GM12878 (cell line): ENCODE results near the gene TCF7L1. TPM values are rescaled to one million over a fixed set of nuclear protein-coding genes. Genes with fewer than 3 reads are reported as not detected.
A peak's percentile ranks its signal among the peaks of the same experiment; 100 is the strongest.

Source experiments
- ATAC-seq: fragments of 200-7000 bp; cut with Tn5 transposase; 3 replicates; pipeline ENCODE4 v1.9.1; 2020; ENCODE audit warnings: mild to moderate bottlenecking, moderate library complexity
- BruUV-seq: library from RNA; stranded (reverse); fragments of 400-500 nt; replicated peaks from 2 replicates; lab custom pipeline; 2021; lab: Mats Ljungman, UMichigan
- CTCF ChIA-PET: fragments of 300-600 bp; sonication (Branson Sonifier 250); formaldehyde crosslinking; extraction: SDS; loops from one replicate; lab custom pipeline; 2021; ENCODE audit warnings: inconsistent platforms; lab: Yijun Ruan, JAX
- POLR2A ChIA-PET: fragments of 350-600 bp; formaldehyde crosslinking; extraction: SDS; loops from one replicate; lab custom pipeline; 2021; ENCODE audit warnings: inconsistent platforms; lab: Charles Lee
- RAD21 ChIA-PET: fragments of 300-600 bp; sonication (Branson Sonifier 250); formaldehyde crosslinking; loops from one replicate; lab custom pipeline; 2023; ENCODE audit warnings: antibody characterized with exemption; ENCODE audit not compliant: unreplicated experiment; lab: Charles Lee
- SMC1A ChIA-PET: fragments of 300-600 bp; sonication (Branson Sonifier 250); formaldehyde crosslinking; loops from one replicate; lab custom pipeline; 2023; ENCODE audit not compliant: unreplicated experiment, uncharacterized antibody; lab: Charles Lee
- DNase-seq: peaks from one replicate; pipeline ENCODE4 v3.0.0-alpha.2; 2011; ENCODE audit warnings: low read depth, low spot score
- FAIRE-seq: peaks from 3 replicates; lab custom pipeline; 2011; peaks lifted over from hg19 to GRCh38; lab: Jason Lieb, UNC
- H2AFZ ChIP-seq: 2 replicates; pipeline ENCODE4 v1.6.0; 2011; ENCODE audit warnings: low read depth, low read length, control low read depth; ENCODE audit not compliant: control insufficient read depth
- H3K27ac ChIP-seq: 2 replicates; pipeline ENCODE4 v1.5.1; 2011; ENCODE audit warnings: control low read depth; ENCODE audit not compliant: control insufficient read depth, insufficient read depth
- H3K27me3 ChIP-seq, 2 experiments: replicated peaks in 1 of 2; 2 replicates each; pipeline versions ENCODE4 v1.6.0 to v1.6.1; 2011; ENCODE audit warnings: low read length in 1 of 2; ENCODE audit not compliant: control insufficient read depth in 2 of 2, insufficient read depth in 2 of 2
- H3K36me3 ChIP-seq, 2 experiments: 2 replicates each; pipeline ENCODE4 v1.5.1; 2011; ENCODE audit warnings: low read length in 1 of 2; ENCODE audit not compliant: control insufficient read depth in 2 of 2, insufficient read depth in 2 of 2
- H3K4me1 ChIP-seq: 2 replicates; pipeline ENCODE4 v1.6.1; 2011; ENCODE audit warnings: mild to moderate bottlenecking, low read length, moderate library complexity, mixed read lengths; ENCODE audit not compliant: control insufficient read depth, insufficient read depth
- H3K4me2 ChIP-seq: 2 replicates; pipeline ENCODE4 v1.6.0; 2011; ENCODE audit warnings: control low read depth; ENCODE audit not compliant: control insufficient read depth, insufficient read depth
- H3K4me3 ChIP-seq: fragments of 200-600 bp; sonication (generic); 2 replicates; pipeline ENCODE4 v1.5.1; 2016
- H3K79me2 ChIP-seq: 2 replicates; pipeline ENCODE4 v1.6.0; 2011; ENCODE audit warnings: low read length; ENCODE audit not compliant: control insufficient read depth, insufficient read depth
- H3K9ac ChIP-seq: 2 replicates; pipeline ENCODE4 v1.8.0; 2011; ENCODE audit warnings: low read length, control low read depth, mixed read lengths; ENCODE audit not compliant: control insufficient read depth, insufficient read depth
- H3K9me3 ChIP-seq: replicated peaks from 3 replicates; pipeline ENCODE4 v1.5.1; 2011; ENCODE audit warnings: mild to moderate bottlenecking, low read length; ENCODE audit not compliant: control insufficient read depth, insufficient read depth
- H4K20me1 ChIP-seq: 2 replicates; pipeline ENCODE4 v1.6.0; 2011; ENCODE audit not compliant: control insufficient read depth, insufficient read depth
- CREB1 ChIP-seq: IDR thresholded peaks from 2 replicates; pipeline ENCODE4 v1.6.1; 2012; ENCODE audit warnings: low read depth, mild to moderate bottlenecking, inconsistent platforms
- EP300 ChIP-seq, 2 experiments: fragments of 150-350 bp in 1 of 2; IDR thresholded peaks; 2 replicates each; pipeline ENCODE4 v1.6.1; 2011 to 2012; ENCODE audit warnings: low read depth in 2 of 2, low read length in 2 of 2, borderline replicate concordance in 1 of 2, improper control_type of control experiment in 1 of 2, inconsistent platforms in 1 of 2; ENCODE audit not compliant: control insufficient read depth in 1 of 2
- EZH2 ChIP-seq: IDR thresholded peaks from 2 replicates; pipeline ENCODE4 v1.6.1; 2012; ENCODE audit warnings: low read depth, mild to moderate bottlenecking, control low read depth, inconsistent platforms, low read length, borderline replicate concordance; ENCODE audit not compliant: control insufficient read depth
- FOXK2 ChIP-seq: fragments of 450-650 bp; IDR thresholded peaks from 2 replicates; pipeline ENCODE4 v1.6.1; 2017; ENCODE audit warnings: mild to moderate bottlenecking, moderate library complexity
- NBN ChIP-seq: fragments of 450-650 bp; IDR thresholded peaks from 2 replicates; pipeline ENCODE4 v1.6.1; 2016
- RCOR1 ChIP-seq: conservative IDR thresholded peaks from 2 replicates; pipeline ENCODE4 v1.6.1; 2012; ENCODE audit warnings: low read depth, low read length, improper control_type of control experiment
- TAF1 ChIP-seq: IDR thresholded peaks from 2 replicates; pipeline ENCODE4 v1.6.1; 2011; ENCODE audit warnings: mild to moderate bottlenecking, low read depth, low read length, borderline replicate concordance
- TCF12 ChIP-seq: IDR thresholded peaks from 2 replicates; pipeline ENCODE4 v1.6.1; 2011; ENCODE audit warnings: low read depth, mild to moderate bottlenecking, low read length
- ZBTB11 ChIP-seq: fragments of 450-650 bp; formaldehyde crosslinking; IDR thresholded peaks from 2 replicates; pipeline ENCODE4 v1.5.0; 2022; ENCODE audit warnings: mild to moderate bottlenecking, missing genetic modification characterization
- WGBS: methylation state at CpG from one replicate; pipeline ENCODE4 v1.1.6; 2016; ENCODE audit warnings: low lambda C conversion rate; ENCODE audit not compliant: insufficient replicate concordance, insufficient coverage; ENCODE audit errors: missing lambda C conversion rate; 5-methylcytosine and 5-hydroxymethylcytosine counted together
- in situ Hi-C: fragments of 300-500 bp; cut with MboI; formaldehyde crosslinking; loops from 9 replicates; pipeline ENCODE4 v1.14.3; 2018; ENCODE audit warnings: mixed read lengths
- intact Hi-C: fragments of 100-400 bp; cut with micrococcal nuclease; formaldehyde crosslinking; loops from one replicate; pipeline ENCODE4 v1.14.2; 2022; ENCODE audit not compliant: unreplicated experiment
- polyA plus RNA-seq, 11 experiments: library from polyadenylated mRNA; depleted of rRNA in 4 of 11; unstranded in 6 of 11; stranded (reverse) in 5 of 11; fragments of >200 nt; fragmentation: Nextera tagmentation in 4 of 11; fragmentation: Illumina TruSeq in 1 of 11; extraction: Ambion mirVana in 4 of 11; extraction: Trizol in 1 of 11; gene quantifications; 1 replicate in 1 of 11; 2 replicates in 10 of 11; pipeline versions ENCODE4 v1.2.1 to v1.2.3, GENCODE V29; 2011 to 2016; ENCODE audit warnings: inconsistent platforms in 2 of 11, missing spikeins in 2 of 11, low read depth in 1 of 11
- total RNA-seq, 4 experiments: library from RNA; depleted of rRNA in 3 of 4; stranded (reverse); fragments of >200 nt in 3 of 4; fragmentation: Illumina TruSeq in 1 of 4; extraction: Trizol in 1 of 4; gene quantifications; 2 replicates each; pipeline versions ENCODE4 v1.2.1 to v1.2.3, GENCODE V29; 2013 to 2021

The TCF7L1 gene
- total and polyA plus RNA-seq, 10 of the 15 experiments (the other 5 are each of a cell fraction or from before 2014, with no cell fraction given), result 0.03 to 0.11 (median 0.10) TPM; not detected in 7

- H3K27me3 ChIP-seq, result peaks cover 8 to 14% of the 10 kb centered on the region in 2 experiments
- DNase-seq (no peak), FAIRE-seq (no peak), ATAC-seq (no peak)
- H3K4me3 ChIP-seq, result no peak overlapping the region
- 0 out of 2 replicates have a peak, but pooled peaks have one; percentile 74 for TF ChIP-seq EZH2
- TF ChIP-seq RCOR1, result no peak
- H3K36me3 ChIP-seq, result no peaks in the 10 kb centered on the region
- RAD21 ChIA-PET, result no interaction called here
- no peaks in the 10 kb centered on the region for H4K20me1 ChIP-seq
- H3K9ac ChIP-seq, result no peak overlapping the region
- no peak overlapping the region for H2AFZ ChIP-seq
- CTCF ChIA-PET, result no interaction called here
- H3K4me1 ChIP-seq, result no peaks in the 10 kb centered on the region
- POLR2A ChIA-PET, result no interaction called here
- no peak overlapping the region for H3K4me2 ChIP-seq
- no peaks in the 10 kb centered on the region for H3K79me2 ChIP-seq
- SMC1A ChIA-PET, result no interaction called here
- no peak overlapping the region for H3K27ac ChIP-seq
- no TSS peak for BruUV-seq
- WGBS, result 16% methylated on average over 45 of the region's 45 CpGs
- no peaks in the 10 kb centered on the region for H3K9me3 ChIP-seq
- in situ Hi-C loops (no loop called here), intact Hi-C loops (loop anchor here (5.0 kb wide), 1 partner anchor 153 kb away; no protein-coding TSS in a partner anchor)
These were observed 1.2 kb downstream of the TCF7L1 start for GRCh38 chr2:85134255-85134895.

- RAD21 ChIA-PET, result no interaction called here
- Histone ChIP-seq H3K9me3 (no peaks in the 10 kb centered on the region), H3K4me1 (no peaks in the 10 kb centered on the region), H3K9ac (no peak overlapping the region), H3K4me2 (no peak overlapping the region), H4K20me1 (no peaks in the 10 kb centered on the region), H2AFZ (no peak overlapping the region), H3K27me3 (peaks cover 8 to 14% of the 10 kb centered on the region in 2 experiments), H3K4me3 (no peak overlapping the region), H3K79me2 (no peaks in the 10 kb centered on the region), H3K36me3 (no peaks in the 10 kb centered on the region), H3K27ac (no peak overlapping the region)
- CTCF ChIA-PET, result interaction anchor here (0.9 kb wide), 1 partner anchor 10 kb away, joined by 3 read pairs; no protein-coding TSS in a partner anchor
- intact Hi-C loops (loop anchor here (5.0 kb wide), 1 partner anchor 152 kb away; no protein-coding TSS in a partner anchor), in situ Hi-C loops (no loop called here)
- SMC1A ChIA-PET, result no interaction called here
- ATAC-seq (no peak), DNase-seq (no peak), FAIRE-seq (no peak)
- no TSS peak for BruUV-seq
- WGBS, result 21% methylated on average over 46 of the region's 46 CpGs
- POLR2A ChIA-PET, result no interaction called here
- no peak for TF ChIP-seq NBN
- no peak for TF ChIP-seq EP300 (IDR thresholded peaks at IDR 0.05; ENCODE audit: borderline replicate concordance in 1 of 2, control insufficient read depth in 1 of 2, low read depth in 2 of 2, low read length in 2 of 2)
- TF ChIP-seq CREB1, result no peak
- TF ChIP-seq ZBTB11 (CRISPR knock-in tag), result no peak
- TF ChIP-seq TCF12, result no peak
- no peak for TF ChIP-seq FOXK2
- TF ChIP-seq TAF1, result no peak
These were observed 1.9 kb downstream of the TCF7L1 start for GRCh38 chr2:85134896-85135659.
